HG02610 (cell line): ENCODE measurements around the gene SPAG4.

Experiments used
- ATAC-seq: cut with Tn5 transposase; IDR thresholded peaks from one replicate; pipeline ENCODE4 v1.9.1; 2021; ENCODE audit warnings: mild to moderate bottlenecking, moderate library complexity; ENCODE audit not compliant: unreplicated experiment

The SPAG4 gene, protein sequence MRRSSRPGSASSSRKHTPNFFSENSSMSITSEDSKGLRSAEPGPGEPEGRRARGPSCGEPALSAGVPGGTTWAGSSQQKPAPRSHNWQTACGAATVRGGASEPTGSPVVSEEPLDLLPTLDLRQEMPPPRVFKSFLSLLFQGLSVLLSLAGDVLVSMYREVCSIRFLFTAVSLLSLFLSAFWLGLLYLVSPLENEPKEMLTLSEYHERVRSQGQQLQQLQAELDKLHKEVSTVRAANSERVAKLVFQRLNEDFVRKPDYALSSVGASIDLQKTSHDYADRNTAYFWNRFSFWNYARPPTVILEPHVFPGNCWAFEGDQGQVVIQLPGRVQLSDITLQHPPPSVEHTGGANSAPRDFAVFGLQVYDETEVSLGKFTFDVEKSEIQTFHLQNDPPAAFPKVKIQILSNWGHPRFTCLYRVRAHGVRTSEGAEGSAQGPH

GRCh38 chr20:35615667-35616464 lies at the start of gene SPAG4:
SPAG4 (plus strand) TSS chr20:35615829; CDS start chr20:35616004, 175 bp downstream.
- peak; percentile 75 for ATAC-seq

GRCh38 chr20:35568645-35569044 lies 47.0 kb upstream of the SPAG4 start:
- no peak for ATAC-seq

DNA sequence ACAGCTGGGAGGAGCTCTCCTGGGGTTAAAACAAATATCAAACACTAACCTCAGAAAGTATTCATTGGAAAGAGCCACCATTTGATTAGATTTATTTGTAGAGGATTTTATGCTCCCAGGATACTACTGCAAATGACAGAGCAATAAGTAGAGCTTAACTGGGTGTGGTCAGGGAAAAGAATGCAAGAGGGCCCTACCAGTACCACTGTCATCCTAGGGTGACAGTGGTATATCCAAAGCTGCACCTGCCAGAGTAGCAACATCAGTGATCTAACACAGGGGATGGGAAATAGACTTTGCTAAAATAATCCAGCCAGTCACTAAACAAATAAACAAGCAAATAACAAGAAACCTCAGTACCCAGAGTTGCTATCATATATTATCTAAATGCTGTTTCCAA lies 44.1 kb upstream of the SPAG4 start:
- no peak for ATAC-seq

GRCh38 chr20:35572838-35573237 lies 42.8 kb upstream of the SPAG4 start:
- ATAC-seq, result no peak

GRCh38 chr20:35575958-35576357 lies 39.7 kb upstream of the SPAG4 start:
- ATAC-seq, result no peak

DNA sequence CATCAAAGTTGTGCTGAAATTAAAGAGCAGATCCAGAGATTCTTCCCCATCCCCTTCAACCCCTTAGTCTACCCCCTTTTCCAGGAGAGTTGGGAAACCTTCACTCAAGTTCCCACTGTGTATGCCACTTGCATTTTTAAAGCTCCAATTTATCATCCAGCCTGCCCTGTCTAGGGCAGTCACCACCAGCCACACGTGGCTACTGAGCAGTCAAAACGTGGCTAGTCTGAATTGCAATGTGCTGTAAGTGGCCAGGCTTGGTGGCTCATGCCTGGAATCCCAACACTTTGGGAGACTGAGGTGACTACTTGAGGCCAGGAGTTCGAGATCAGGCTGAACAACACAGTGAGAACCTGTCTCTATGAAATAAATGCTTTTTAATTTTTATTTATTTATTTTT lies 38.8 kb upstream of the SPAG4 start:
- no peak for ATAC-seq

DNA sequence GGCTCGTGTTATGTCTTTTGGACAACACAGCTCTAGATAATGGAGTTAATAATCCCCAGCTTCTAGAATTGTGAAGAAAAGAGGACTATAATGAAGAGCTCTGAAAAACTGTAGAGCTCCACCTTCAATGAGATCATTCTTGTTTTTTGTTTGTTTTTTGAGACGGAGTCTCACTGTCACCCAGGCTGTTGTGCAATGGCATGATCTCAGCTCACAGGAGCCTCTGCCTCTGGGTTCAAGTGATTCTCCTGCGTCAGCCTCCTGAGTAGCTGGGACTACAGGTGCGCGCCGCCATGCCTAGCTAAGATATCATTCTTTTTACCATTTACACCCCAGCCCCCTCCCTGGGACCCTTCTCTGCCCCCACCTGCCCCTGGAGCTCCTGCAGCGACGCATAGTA lies 37.2 kb upstream of the SPAG4 start:
- no peak for ATAC-seq

- no peak for ATAC-seq
These were observed 36.4 kb upstream of the SPAG4 start for GRCh38 chr20:35579196-35579595.

- no peak for ATAC-seq
These were observed 33.5 kb upstream of the SPAG4 start for GRCh38 chr20:35582131-35582530.

- ATAC-seq, result no peak
These were observed 32.8 kb upstream of the SPAG4 start for GRCh38 chr20:35582741-35583404.

DNA sequence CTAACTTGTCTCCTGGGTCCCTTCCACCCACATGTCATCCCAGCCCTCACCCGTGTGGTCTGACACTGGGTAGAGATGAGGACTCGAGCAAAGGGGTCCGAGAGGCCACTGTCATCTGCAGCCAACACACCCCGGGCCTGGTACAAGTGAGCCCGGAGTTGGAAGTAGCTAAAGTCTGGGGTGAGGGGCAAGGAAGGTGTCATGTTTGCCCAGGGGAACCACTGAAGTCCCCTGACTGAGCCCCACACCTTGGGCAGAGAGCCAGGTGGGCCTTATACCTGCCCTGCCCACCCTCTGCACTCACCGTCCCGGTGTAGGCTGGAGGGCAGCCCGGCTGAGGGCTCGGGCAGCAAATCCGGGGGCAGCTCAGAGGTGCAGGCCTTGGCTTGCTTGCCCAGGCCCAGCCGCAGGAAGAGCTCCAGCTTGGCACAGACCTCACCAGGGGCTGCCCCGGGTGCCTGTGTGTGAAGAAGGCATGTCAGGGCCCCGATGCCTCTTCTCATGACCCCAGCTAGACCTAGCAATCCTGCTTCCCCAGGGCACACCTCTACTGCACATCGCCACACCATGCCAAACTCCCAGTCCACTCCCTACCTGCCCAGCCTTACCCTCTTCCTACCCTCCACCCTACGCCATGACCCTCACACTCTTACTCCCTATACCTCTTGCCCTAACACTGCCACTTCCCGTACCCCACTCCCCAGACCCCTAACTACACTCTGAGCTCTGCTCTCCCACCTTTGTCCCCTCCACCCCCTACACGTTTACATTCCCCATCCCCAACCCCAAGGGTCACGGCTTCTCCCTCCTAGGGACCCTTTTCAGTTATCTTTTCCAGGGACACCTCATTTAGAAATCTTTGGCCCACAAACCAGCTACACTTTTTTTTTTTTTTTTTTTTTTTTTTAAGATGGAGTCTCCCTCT lies 31.7 kb upstream of the SPAG4 start:
- ATAC-seq, result no peak

GRCh38 chr20:35586751-35587425 lies 28.7 kb upstream of the SPAG4 start:
- no peak for ATAC-seq

DNA sequence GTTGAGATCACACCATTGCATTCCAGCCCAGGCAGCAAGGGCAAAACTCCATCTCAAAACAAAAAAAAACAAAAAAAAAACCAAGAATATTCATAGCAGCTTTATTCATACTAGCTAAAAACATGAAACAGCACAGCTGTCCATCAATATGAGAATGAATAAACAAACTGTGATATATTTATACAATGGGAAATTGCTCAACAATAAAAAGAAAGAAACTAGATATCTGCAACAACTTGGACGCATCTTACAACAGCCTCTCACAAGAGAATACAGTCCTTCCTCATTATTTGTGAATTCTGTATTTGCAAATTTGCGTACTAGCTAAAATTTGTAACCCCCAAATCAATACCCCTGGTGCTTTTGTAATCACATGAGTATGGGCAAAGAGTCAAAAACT lies 28.2 kb upstream of the SPAG4 start:
- ATAC-seq, result no peak

DNA sequence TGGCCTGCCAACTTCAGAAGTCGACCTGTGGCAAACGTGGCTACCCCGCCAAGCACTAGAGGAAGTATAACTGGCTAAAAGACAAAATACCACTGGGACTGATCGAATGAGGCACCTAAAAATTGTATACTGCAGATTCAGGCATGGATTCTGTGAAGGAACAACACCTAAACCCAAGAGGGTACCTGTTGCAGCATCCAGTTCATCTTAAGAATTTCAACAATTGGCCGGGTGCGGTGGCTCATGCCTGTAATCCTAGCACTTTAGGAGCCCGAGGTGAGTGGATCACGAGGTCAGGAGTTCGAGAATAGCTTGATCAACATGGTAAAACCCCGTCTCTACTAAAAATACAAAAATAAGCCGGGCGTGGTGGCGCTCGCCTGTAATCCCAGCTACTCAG lies 27.2 kb upstream of the SPAG4 start:
- ATAC-seq, result no peak

- no peak for ATAC-seq
These were observed 23.2 kb upstream of the SPAG4 start for GRCh38 chr20:35592339-35592974.

GRCh38 chr20:35595456-35595855 lies 20.2 kb upstream of the SPAG4 start:
- ATAC-seq, result no peak

DNA sequence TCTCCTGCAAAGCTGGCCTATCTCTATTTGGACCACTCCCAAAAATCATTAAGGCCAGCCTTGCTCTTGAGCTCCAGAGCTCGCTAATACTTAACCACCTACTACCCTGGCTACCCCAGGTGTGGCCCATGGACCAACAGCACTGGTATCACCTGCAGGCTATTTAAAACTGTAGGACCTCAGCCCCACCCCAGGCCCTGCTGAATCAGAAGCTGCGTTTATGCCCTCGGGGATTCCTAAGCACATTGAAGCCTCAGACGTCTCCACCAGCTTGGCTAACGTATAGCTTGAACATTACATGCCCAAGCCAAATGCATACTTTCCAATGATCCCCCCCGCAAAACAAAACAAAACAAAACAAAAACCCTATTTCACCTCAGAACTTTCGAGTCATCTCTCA lies 19.7 kb upstream of the SPAG4 start:
- ATAC-seq, result no peak

GRCh38 chr20:35597186-35597585 lies 18.4 kb upstream of the SPAG4 start:
- no peak for ATAC-seq

DNA sequence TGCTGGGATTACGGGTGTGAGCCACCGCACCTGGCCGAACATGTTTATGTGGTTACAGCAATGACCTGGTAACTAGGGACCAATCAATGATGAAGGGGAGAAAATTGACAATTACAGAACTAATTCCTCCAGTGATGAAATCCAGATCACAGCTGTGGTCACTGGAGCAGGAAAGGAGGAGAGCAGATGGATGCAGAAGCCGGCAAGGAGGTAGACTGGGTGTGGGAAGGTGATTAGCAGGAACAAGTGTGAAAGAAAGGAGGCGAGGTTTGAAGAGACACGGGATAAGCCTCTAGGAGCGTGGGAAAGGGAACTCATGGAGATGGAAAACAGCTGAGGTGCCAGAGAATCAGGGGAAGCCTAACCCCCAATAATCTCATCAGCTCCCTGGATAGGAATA lies 17.2 kb upstream of the SPAG4 start:
- ATAC-seq, result no peak
